ENCODE results near the gene ELSPBP1. TPM values are rescaled to one million over a fixed set of nuclear protein-coding genes. Genes with fewer than 3 reads are reported as not detected.
"Not testable (repeated sequence)": the region's sequence is repeated elsewhere in the genome, so short reads cannot be mapped to it uniquely, and the experiment has no call there.

Gene ELSPBP1
- total and polyA plus RNA-seq, 7 donors: not detected

DNA sequence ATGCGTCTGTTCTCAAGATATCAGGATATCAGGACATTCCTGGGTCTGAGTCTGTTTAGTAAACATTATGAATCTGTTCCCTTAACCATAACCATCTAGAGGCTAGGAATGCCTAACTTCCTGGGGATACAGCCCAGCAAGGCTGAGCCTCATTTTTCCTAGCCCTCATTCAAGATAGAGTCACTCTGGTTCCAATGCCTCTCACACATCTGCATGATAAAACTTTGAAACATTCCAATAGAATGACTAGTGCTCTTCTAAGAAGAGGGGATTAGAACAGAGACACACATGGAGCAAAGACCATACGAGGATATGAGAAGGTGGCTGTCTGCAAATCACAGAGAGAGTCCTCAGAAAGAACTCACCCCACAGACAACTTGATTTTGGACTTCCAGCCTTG lies 70.1 kb downstream of the ELSPBP1 start:
- H3K27ac ChIP-seq: no peak overlapping the region
- TF ChIP-seq EP300 (IDR thresholded peaks at IDR 0.05): no peak
- TF ChIP-seq, protein P1, sequence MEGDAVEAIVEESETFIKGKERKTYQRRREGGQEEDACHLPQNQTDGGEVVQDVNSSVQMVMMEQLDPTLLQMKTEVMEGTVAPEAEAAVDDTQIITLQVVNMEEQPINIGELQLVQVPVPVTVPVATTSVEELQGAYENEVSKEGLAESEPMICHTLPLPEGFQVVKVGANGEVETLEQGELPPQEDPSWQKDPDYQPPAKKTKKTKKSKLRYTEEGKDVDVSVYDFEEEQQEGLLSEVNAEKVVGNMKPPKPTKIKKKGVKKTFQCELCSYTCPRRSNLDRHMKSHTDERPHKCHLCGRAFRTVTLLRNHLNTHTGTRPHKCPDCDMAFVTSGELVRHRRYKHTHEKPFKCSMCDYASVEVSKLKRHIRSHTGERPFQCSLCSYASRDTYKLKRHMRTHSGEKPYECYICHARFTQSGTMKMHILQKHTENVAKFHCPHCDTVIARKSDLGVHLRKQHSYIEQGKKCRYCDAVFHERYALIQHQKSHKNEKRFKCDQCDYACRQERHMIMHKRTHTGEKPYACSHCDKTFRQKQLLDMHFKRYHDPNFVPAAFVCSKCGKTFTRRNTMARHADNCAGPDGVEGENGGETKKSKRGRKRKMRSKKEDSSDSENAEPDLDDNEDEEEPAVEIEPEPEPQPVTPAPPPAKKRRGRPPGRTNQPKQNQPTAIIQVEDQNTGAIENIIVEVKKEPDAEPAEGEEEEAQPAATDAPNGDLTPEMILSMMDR (IDR thresholded peaks at IDR 0.05): no peak
- no peak for TF ChIP-seq POLR2A (IDR thresholded peaks at IDR 0.05)
- no peak for TF ChIP-seq POLR2AphosphoS5 (IDR thresholded peaks at IDR 0.05)
- no peak for DNase-seq
- H3K4me3 ChIP-seq: no peak overlapping the region
- H3K4me1 ChIP-seq: no peaks in the 10 kb centered on the region
- intact Hi-C loops (cut with DNase I): no loop called here
- no peaks in the 10 kb centered on the region for H3K27me3 ChIP-seq
- H3K36me3 ChIP-seq: peaks cover 0 to 9% (median 0%) of the 10 kb centered on the region in 4 donors
- no peaks in the 10 kb centered on the region for H3K9me3 ChIP-seq
- 75 to 81% methylated on average over 2 of the region's 2 CpGs for WGBS, 2 donors

DNA sequence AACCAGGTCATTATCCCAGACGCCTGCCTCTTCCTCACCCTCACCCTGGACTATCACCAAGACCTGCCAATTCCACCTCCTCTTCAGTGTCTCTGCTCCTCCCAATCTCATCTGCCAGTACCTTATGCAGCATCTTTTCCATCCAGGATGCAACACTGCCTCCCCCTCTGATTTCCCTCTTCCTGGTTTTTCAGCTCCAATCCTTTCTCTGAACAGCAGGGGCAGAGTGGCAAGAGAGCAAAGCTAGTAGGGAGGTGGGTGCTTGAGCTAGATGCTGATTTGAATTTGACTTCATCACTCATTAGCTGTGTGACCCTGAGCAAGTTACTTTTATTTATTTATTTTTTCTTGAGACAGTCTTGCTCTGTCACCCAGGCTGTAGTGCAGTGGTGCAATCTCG lies 75.0 kb downstream of the ELSPBP1 start:
- intact Hi-C loops (cut with DNase I): no loop called here
- Histone ChIP-seq H3K36me3 (peaks cover 0 to 10% (median 1%) of the 10 kb centered on the region in 4 donors), H3K4me1 (no peaks in the 10 kb centered on the region), H3K9me3 (no peaks in the 10 kb centered on the region), H3K27me3 (no peaks in the 10 kb centered on the region), H3K27ac (no peak overlapping the region), H3K4me3 (no peak overlapping the region)
- DNase-seq: no peak
- TF ChIP-seq EP300 (IDR thresholded peaks at IDR 0.05) (no peak), POLR2AphosphoS5 (IDR thresholded peaks at IDR 0.05) (no peak), POLR2A (IDR thresholded peaks at IDR 0.05) (no peak)
- TF ChIP-seq, protein P1 (IDR thresholded peaks at IDR 0.05): no peak
- WGBS, 2 donors: 77 to 79% methylated on average over 2 of the region's 2 CpGs

DNA sequence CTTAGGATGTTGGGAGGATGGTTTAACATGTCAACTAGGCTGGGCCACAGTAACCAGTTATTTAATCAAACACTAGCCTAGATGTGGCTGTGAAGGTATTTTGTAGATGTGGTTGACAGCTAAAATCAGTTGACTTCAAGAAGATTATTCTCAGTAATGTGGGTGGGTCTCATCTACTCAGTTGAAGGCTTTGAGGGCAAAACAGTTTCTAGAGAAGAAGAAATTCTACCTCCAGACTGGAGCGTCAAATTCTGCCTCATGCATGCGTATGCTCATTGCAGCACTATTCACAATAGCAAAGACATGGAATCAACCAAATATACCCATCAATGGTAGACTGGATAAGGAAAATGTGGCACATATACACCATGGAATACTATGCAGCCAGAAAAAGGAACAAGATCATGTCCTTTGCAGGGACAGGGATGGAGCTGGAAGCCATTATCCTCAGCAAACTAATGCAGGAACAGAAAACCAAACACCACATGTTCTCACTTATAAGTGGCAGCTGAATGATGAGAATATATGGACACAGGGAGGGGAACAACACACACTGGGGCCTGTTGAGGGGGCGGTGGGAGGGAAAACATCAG lies 75.8 kb downstream of the ELSPBP1 start:
- H3K27me3 ChIP-seq; H3K27ac ChIP-seq; H3K9me3 ChIP-seq; H3K4me3 ChIP-seq; H3K4me1 ChIP-seq; intact Hi-C loops (cut with DNase I); DNase-seq: not testable (repeated sequence)
- peaks cover 0 to 13% (median 1%) of the 10 kb centered on the region in 4 donors for H3K36me3 ChIP-seq
- WGBS, 2 donors: 97% methylated on average over 3 of the region's 3 CpGs

Other genes with a start within 250 kb of the ELSPBP1 start
- 100 to 1,000 TPM; 432 to 576 (median 557) TPM for gene NOP53, start 249.1 kb upstream of the ELSPBP1 start, total RNA-seq
- 100 to 1,000 TPM; 304 to 682 (median 589) TPM for gene NOP53, start 249.1 kb upstream of the ELSPBP1 start, polyA plus RNA-seq
- 1,000 to 10,000 TPM; 1,579 to 3,138 (median 2,179) TPM for gene SELENOW, start 215.9 kb upstream of the ELSPBP1 start, total RNA-seq
- 100 to 1,000 TPM; 329 to 999 (median 792) TPM for gene SELENOW, start 215.9 kb upstream of the ELSPBP1 start, polyA plus RNA-seq
- not detected for gene TPRX1, start 190.1 kb upstream of the ELSPBP1 start, total RNA-seq
- gene TPRX1, start 190.1 kb upstream of the ELSPBP1 start, polyA plus RNA-seq: not detected
- gene CRX, start 172.7 kb upstream of the ELSPBP1 start, total RNA-seq: not detected
- gene CRX, start 172.7 kb upstream of the ELSPBP1 start, polyA plus RNA-seq: 1 to 10 TPM in 1 of 3 donors, under 1 TPM in 1, not detected in 1; 0.60 to 1.2 TPM
- gene TPRX2, start 135.4 kb upstream of the ELSPBP1 start, total RNA-seq: not detected
- not detected for gene TPRX2, start 135.4 kb upstream of the ELSPBP1 start, polyA plus RNA-seq
- not detected for gene SULT2A1, start 108.3 kb upstream of the ELSPBP1 start, total RNA-seq
- gene SULT2A1, start 108.3 kb upstream of the ELSPBP1 start, polyA plus RNA-seq: under 1 TPM in 2 of 3 donors, not detected in 1; 0.07 to 0.23 TPM
- gene BSPH1, start 2.5 kb upstream of the ELSPBP1 start, total RNA-seq: not detected
- not detected for gene BSPH1, start 2.5 kb upstream of the ELSPBP1 start, polyA plus RNA-seq
- gene CABP5, start 49.4 kb downstream of the ELSPBP1 start, total RNA-seq: not detected
- gene CABP5, start 49.4 kb downstream of the ELSPBP1 start, polyA plus RNA-seq: 10 to 100 TPM in 1 of 3 donors, not detected in 2; 22.8 TPM
- gene PLA2G4C, start 116.2 kb downstream of the ELSPBP1 start, total RNA-seq: 10 to 100 TPM; 11.8 to 18.5 (median 13.1) TPM
- gene PLA2G4C, start 116.2 kb downstream of the ELSPBP1 start, polyA plus RNA-seq: 1 to 10 TPM in 2 of 3 donors, under 1 TPM in 1; 0.60 to 6.4 (median 6.0) TPM
- 10 to 100 TPM in 1 of 4 donors, 1 to 10 TPM in 3; 4.3 to 16.9 (median 6.5) TPM for gene LIG1, start 175.7 kb downstream of the ELSPBP1 start, total RNA-seq
- 10 to 100 TPM; 11.4 to 41.6 (median 15.5) TPM for gene LIG1, start 175.7 kb downstream of the ELSPBP1 start, polyA plus RNA-seq
- 1 to 10 TPM; 2.4 to 10.0 (median 4.0) TPM for gene ZSWIM9, start 176.0 kb downstream of the ELSPBP1 start, total RNA-seq
- 1 to 10 TPM; 4.2 to 6.1 (median 6.0) TPM for gene ZSWIM9, start 176.0 kb downstream of the ELSPBP1 start, polyA plus RNA-seq

Data from sigmoid colon (tissue), 7 donors.